MG63 (cell line): ENCODE data around the gene DLG2. TPM values are rescaled to one million over a fixed set of nuclear protein-coding genes. Genes with fewer than 3 reads are reported as not detected.
"Not testable (repeated sequence)": the region's sequence is repeated elsewhere in the genome, so short reads cannot be mapped to it uniquely, and the experiment has no call there.

Experiments used
- DNase-seq: peaks from one replicate; pipeline ENCODE4 v3.0.0-alpha.2; 2020
- H3K27me3 ChIP-seq: fragments of 250-450 bp; sonication (Bioruptor Pico); 2 replicates; pipeline ENCODE4 v1.5.1; 2020; ENCODE audit warnings: mild to moderate bottlenecking, moderate library complexity
- H3K36me3 ChIP-seq: fragments of 250-450 bp; sonication (Bioruptor Pico); 2 replicates; pipeline ENCODE4 v1.5.1; 2020; ENCODE audit warnings: mild to moderate bottlenecking, moderate library complexity
- H3K4me3 ChIP-seq: fragments of 250-450 bp; sonication (Bioruptor Pico); 2 replicates; pipeline ENCODE4 v1.5.1; 2020; ENCODE audit warnings: mild to moderate bottlenecking, moderate library complexity
- H3K9me3 ChIP-seq: fragments of 250-450 bp; sonication (Bioruptor Pico); 2 replicates; pipeline ENCODE4 v1.5.1; 2020; ENCODE audit warnings: mild to moderate bottlenecking, moderate library complexity
- total RNA-seq: library from RNA; depleted of rRNA; stranded (reverse); fragments of >200 nt; shearing (Covaris generic); gene quantifications from 2 replicates; pipeline ENCODE4 v1.2.3, GENCODE V29; 2014; ENCODE audit warnings: low replicate concordance

Gene DLG2
- total RNA-seq, 1 experiment from 2014 or later: 0.10 TPM

DNA sequence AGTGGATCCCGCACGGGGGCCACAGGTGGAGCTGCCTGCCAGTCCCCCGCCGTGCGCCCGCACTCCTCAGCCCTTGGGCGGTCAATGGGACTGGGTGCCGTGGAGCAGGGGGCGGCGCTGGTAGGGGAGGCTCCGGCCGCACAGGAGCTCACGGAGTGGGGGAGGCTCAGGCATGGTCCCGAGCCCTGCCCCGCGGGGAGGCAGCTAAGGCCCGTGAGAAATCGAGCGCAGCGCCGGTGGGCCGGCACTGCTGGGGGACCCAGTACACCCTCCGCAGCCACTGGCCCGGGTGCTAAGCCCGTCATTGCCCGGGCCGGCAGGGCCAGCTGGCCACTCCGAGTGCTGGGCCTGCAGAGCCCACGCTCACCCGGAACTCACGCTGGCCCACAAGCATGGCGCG, 1318.7 kb downstream of the DLG2 start:
- not testable (repeated sequence) for H3K27me3 ChIP-seq, H3K36me3 ChIP-seq, H3K9me3 ChIP-seq, DNase-seq, H3K4me3 ChIP-seq

- Histone ChIP-seq H3K27me3 (no peaks in the 10 kb centered on the region), H3K4me3 (no peak overlapping the region), H3K36me3 (no peaks in the 10 kb centered on the region), H3K9me3 (no peaks in the 10 kb centered on the region)
- no peak for DNase-seq
Observed at GRCh38 chr11:84300092-84300491, 1327.1 kb downstream of the DLG2 start.

DNA sequence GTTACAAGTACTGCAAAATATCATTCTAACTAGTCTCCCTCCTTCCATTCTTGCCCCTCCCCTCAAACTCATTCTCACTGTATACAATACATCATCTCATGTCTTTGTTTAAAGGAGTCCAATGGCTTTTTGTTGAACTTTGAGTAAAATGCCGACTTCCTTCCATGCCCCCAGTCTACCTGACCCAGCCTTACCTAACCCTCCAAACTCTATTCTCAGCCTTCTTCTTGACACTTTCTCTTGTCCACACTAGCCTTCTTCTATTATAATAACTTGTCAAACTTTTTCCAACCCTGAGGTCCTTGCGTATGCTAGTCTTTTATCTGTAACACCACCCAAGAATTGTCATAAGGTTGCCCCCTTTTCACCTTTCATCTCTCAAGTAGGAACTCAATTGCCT, 1329.6 kb downstream of the DLG2 start:
- no peaks in the 10 kb centered on the region for H3K36me3 ChIP-seq
- H3K9me3 ChIP-seq: no peaks in the 10 kb centered on the region
- H3K4me3 ChIP-seq: no peak overlapping the region
- no peak for DNase-seq
- no peaks in the 10 kb centered on the region for H3K27me3 ChIP-seq

DNA sequence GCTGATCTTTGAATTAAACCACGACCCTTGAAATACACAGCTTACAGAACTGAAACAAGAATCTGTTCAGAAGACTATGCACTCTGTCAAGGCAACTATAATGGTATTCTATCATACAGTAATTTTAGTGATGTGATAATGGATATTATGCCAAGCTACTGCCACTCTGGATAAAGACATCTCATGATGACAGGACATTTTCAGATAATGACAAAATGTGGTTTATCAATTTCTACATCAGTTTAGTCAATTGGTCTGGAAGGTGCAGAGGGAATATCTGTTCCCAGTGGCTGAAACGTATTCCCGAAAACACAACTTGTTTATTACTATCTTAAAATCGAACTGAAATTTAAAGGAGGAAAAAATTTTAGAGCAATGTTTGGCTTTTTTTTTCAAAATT, 1331.3 kb downstream of the DLG2 start:
- no peak for DNase-seq
- no peak overlapping the region for H3K4me3 ChIP-seq
- H3K9me3 ChIP-seq: no peaks in the 10 kb centered on the region
- H3K36me3 ChIP-seq: no peaks in the 10 kb centered on the region
- no peaks in the 10 kb centered on the region for H3K27me3 ChIP-seq

DNA sequence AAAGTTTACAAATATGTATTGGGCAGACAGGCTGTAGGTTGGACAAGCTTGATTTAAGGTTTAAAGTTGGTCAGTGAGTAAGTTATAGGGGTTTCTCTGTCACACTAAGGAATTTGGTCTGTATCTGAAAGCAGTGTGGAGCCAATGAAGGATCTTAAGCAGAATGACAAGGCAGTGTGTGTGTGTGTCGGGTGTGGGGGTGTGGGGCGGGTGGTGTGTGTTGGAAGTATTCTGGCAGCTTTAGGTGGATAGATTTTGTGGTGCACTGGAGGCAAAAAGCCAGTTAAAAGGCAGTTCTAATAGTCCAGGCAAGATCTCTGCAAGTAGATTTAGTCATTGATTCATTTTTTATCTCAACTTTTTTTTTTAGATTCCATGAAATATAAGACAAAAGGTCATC, 1334.2 kb downstream of the DLG2 start:
- no peaks in the 10 kb centered on the region for H3K9me3 ChIP-seq
- DNase-seq: no peak

GRCh38 chr11:84292006-84292405, 1335.1 kb downstream of the DLG2 start:
- DNase-seq: no peak
- Histone ChIP-seq H3K4me3 (no peak overlapping the region), H3K27me3 (no peaks in the 10 kb centered on the region), H3K9me3 (no peaks in the 10 kb centered on the region), H3K36me3 (no peaks in the 10 kb centered on the region)

More for the DNA sequence above, 1334.2 kb downstream of the DLG2 start:
- no peak overlapping the region for H3K4me3 ChIP-seq
- no peaks in the 10 kb centered on the region for H3K36me3 ChIP-seq
- H3K27me3 ChIP-seq: no peaks in the 10 kb centered on the region

GRCh38 chr11:84290647-84291046, 1336.5 kb downstream of the DLG2 start:
- Histone ChIP-seq H3K27me3 (no peaks in the 10 kb centered on the region), H3K4me3 (no peak overlapping the region), H3K9me3 (no peaks in the 10 kb centered on the region), H3K36me3 (no peaks in the 10 kb centered on the region)
- no peak for DNase-seq

DNA sequence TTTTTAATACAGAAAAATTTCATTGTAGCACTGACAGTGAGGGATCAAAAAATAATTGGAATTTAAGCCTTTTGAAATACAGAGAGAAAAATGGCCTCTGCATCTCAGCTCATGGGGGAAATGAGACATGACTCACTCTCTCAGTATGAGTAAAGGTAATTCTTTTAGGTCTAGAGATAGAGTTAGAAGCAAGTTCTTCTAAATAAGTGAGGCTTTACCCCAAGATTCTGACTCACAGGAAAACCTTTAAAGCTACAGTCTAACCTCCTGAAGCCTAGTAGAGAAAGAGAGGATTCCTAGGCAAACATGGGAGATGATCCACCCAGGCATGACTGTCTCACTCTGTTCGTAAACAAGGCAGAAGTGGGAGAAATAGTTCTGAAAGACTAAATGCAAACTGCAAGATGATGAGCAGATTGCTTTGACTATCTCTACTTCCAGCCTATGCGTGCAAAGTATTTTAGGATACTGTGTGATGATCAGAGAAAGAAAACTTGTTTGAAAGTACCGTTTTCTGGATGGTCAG, 1337.7 kb downstream of the DLG2 start:
- no peaks in the 10 kb centered on the region for H3K9me3 ChIP-seq
- no peaks in the 10 kb centered on the region for H3K36me3 ChIP-seq
- H3K27me3 ChIP-seq: no peaks in the 10 kb centered on the region
- H3K4me3 ChIP-seq: no peak overlapping the region
- no peak for DNase-seq

- no peak for DNase-seq
- no peaks in the 10 kb centered on the region for H3K36me3 ChIP-seq
- no peak overlapping the region for H3K4me3 ChIP-seq
- H3K9me3 ChIP-seq: no peaks in the 10 kb centered on the region
- H3K27me3 ChIP-seq: no peaks in the 10 kb centered on the region
Observed at GRCh38 chr11:84273541-84273940, 1353.6 kb downstream of the DLG2 start.

DNA sequence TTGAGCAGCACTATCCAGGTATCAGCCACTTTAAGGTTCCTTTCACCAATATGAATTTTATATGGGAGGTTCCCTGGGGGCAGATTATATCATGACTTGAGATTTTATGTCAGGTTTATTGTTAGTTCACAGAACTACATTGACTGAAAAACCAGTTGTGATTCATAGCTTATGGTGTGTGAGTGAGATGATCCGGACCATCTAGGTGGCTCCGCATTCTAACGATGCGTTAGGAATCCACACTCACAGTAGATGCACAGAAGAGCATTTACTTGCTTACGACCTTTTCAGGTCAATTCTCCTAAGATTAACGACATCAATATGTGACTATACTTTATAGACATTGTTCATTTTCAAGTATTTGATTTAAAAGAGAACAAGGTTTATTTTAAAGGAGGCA, 1356.7 kb downstream of the DLG2 start:
- Histone ChIP-seq H3K36me3 (no peaks in the 10 kb centered on the region), H3K4me3 (no peak overlapping the region), H3K9me3 (no peaks in the 10 kb centered on the region), H3K27me3 (no peaks in the 10 kb centered on the region)
- no peak for DNase-seq

- Histone ChIP-seq H3K4me3 (no peak overlapping the region), H3K9me3 (no peaks in the 10 kb centered on the region), H3K36me3 (no peaks in the 10 kb centered on the region), H3K27me3 (no peaks in the 10 kb centered on the region)
- DNase-seq: no peak
Observed at GRCh38 chr11:84264066-84264465, 1363.1 kb downstream of the DLG2 start.

DNA sequence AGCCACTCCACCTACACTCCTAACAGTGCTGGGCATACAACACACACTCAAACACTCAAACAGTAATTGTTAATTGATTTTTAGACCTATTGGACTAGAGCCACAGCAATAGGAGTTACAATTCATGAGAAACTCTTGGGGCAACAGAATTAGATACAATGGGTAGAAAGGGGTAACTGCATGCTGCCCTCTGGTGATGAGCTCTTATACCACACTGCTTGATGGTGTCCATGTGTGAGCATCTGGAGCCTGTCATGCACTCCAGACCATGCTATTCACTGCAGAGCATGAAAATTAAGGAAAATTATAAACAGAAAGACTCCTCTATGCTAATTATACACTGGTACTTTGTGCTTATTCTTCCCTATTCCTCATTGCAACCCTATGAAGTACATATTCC, 1365.4 kb downstream of the DLG2 start:
- no peak for DNase-seq
- Histone ChIP-seq H3K4me3 (no peak overlapping the region), H3K36me3 (no peaks in the 10 kb centered on the region), H3K9me3 (no peaks in the 10 kb centered on the region), H3K27me3 (no peaks in the 10 kb centered on the region)

- DNase-seq: no peak
Observed at GRCh38 chr11:84260862-84261261, 1366.3 kb downstream of the DLG2 start.

DNA sequence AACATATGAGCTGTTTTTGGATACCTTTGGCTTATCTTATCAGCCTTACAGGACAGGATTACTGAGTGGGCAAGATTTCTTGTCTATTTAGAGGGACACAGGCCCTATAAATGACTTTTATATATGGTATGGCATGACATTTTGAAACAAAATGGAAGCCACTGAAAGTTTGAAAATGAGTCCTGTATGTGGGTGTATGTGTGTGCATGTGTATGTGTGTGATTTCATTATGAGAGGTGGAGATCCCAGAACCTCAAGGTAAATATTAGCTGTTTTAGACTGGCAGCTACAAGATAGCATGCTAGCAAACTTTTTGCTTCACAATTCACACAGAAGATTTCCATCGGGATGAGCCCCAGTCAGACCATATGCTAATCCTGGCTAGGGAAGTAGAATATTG, 1370.5 kb downstream of the DLG2 start:
- H3K4me3 ChIP-seq: no peak overlapping the region
- H3K27me3 ChIP-seq: no peaks in the 10 kb centered on the region
- no peak for DNase-seq
- H3K36me3 ChIP-seq: no peaks in the 10 kb centered on the region
- no peaks in the 10 kb centered on the region for H3K9me3 ChIP-seq

More at GRCh38 chr11:84260862-84261261, 1366.3 kb downstream of the DLG2 start:
- Histone ChIP-seq H3K9me3 (no peaks in the 10 kb centered on the region), H3K4me3 (no peak overlapping the region), H3K27me3 (no peaks in the 10 kb centered on the region), H3K36me3 (no peaks in the 10 kb centered on the region)

DNA sequence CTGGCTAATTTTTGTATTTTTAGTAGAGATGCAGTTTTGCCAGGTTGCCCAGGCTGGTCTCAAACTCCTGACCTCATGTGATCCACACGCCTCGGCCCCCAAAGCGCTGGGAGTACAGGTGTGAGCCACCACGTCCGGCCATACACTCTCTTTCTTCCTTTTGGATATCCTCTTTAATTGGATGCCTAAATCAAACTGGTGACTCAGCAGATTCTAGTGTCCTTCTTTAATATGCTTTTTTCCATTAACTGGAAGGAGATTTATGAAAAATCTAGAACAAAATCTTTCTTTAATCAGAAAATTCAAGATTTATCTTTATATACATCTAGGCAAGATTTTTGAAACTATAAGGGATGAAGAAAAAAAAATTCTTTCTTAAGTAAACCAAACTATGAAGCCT, 1371.7 kb downstream of the DLG2 start:
- DNase-seq: no peak
- H3K4me3 ChIP-seq: no peak overlapping the region
- no peaks in the 10 kb centered on the region for H3K9me3 ChIP-seq

GRCh38 chr11:84250834-84251613, 1376.1 kb downstream of the DLG2 start:
- Histone ChIP-seq H3K36me3 (no peaks in the 10 kb centered on the region), H3K27me3 (no peaks in the 10 kb centered on the region), H3K4me3 (no peak overlapping the region), H3K9me3 (no peaks in the 10 kb centered on the region)
- DNase-seq: no peak

More for the DNA sequence above, 1371.7 kb downstream of the DLG2 start:
- H3K36me3 ChIP-seq: no peaks in the 10 kb centered on the region
- H3K27me3 ChIP-seq: no peaks in the 10 kb centered on the region

- H3K36me3 ChIP-seq: no peaks in the 10 kb centered on the region
- H3K27me3 ChIP-seq: no peaks in the 10 kb centered on the region
- no peak overlapping the region for H3K4me3 ChIP-seq
- DNase-seq: no peak
- H3K9me3 ChIP-seq: no peaks in the 10 kb centered on the region
Observed at GRCh38 chr11:84249344-84250135, 1377.6 kb downstream of the DLG2 start.

- no peaks in the 10 kb centered on the region for H3K9me3 ChIP-seq
- DNase-seq: no peak
- no peak overlapping the region for H3K4me3 ChIP-seq
- H3K36me3 ChIP-seq: no peaks in the 10 kb centered on the region
- no peaks in the 10 kb centered on the region for H3K27me3 ChIP-seq
Observed at GRCh38 chr11:84247926-84248325, 1379.2 kb downstream of the DLG2 start.
